SK-N-SH treated with all-trans-retinoic acid at 6 μM for 48 hours (cell line): ENCODE data around the gene KLF11.

ENCODE experiments used
- ATAC-seq: fragments of 200-7000 bp; cut with Tn5 transposase; 3 replicates; pipeline ENCODE4 v1.9.1; 2020; ENCODE audit warnings: mild to moderate bottlenecking, moderate library complexity
- ARNTL ChIP-seq: fragments of 450-650 bp; formaldehyde crosslinking; IDR thresholded peaks from 2 replicates; pipeline ENCODE4 v1.5.0; 2020; ENCODE audit warnings: low read depth, mild to moderate bottlenecking, moderate library complexity, borderline replicate concordance
- BACH2 ChIP-seq: fragments of 250-450 bp; sonication (Bioruptor Pico); IDR thresholded peaks from 2 replicates; pipeline ENCODE4 v1.9.0; 2021; ENCODE audit warnings: mild to moderate bottlenecking, borderline replicate concordance
- CREB5 ChIP-seq: fragments of 250-450 bp; sonication (Bioruptor Pico); IDR thresholded peaks from 2 replicates; pipeline ENCODE4 v1.5.1; 2020; ENCODE audit warnings: low read depth, mild to moderate bottlenecking, moderate library complexity
- CSRNP3 ChIP-seq: fragments of 250-450 bp; sonication (Bioruptor Pico); IDR thresholded peaks from 2 replicates; pipeline ENCODE4 v1.5.1; 2021; ENCODE audit warnings: mild to moderate bottlenecking, moderate library complexity
- ESRRG ChIP-seq: fragments of 250-450 bp; sonication (Bioruptor Pico); IDR thresholded peaks from 2 replicates; pipeline ENCODE4 v1.6.1; 2021; ENCODE audit warnings: mild to moderate bottlenecking
- GLIS3 ChIP-seq: fragments of 250-450 bp; sonication (Bioruptor Pico); IDR thresholded peaks from 2 replicates; pipeline ENCODE4 v1.5.0; 2020; ENCODE audit warnings: mild to moderate bottlenecking, moderate library complexity
- ISL1 ChIP-seq: fragments of 250-450 bp; sonication (Bioruptor Pico); IDR thresholded peaks from 2 replicates; pipeline ENCODE4 v2.1.2; 2022; ENCODE audit warnings: mild to moderate bottlenecking, moderate library complexity
- OSR1 ChIP-seq: fragments of 250-450 bp; sonication (Bioruptor Pico); IDR thresholded peaks from 2 replicates; pipeline ENCODE4 v1.8.0; 2022; ENCODE audit warnings: moderate library complexity, mild to moderate bottlenecking, inconsistent platforms
- POU6F1 ChIP-seq: fragments of 250-450 bp; sonication (Bioruptor Pico); IDR thresholded peaks from 2 replicates; pipeline ENCODE4 v1.8.0; 2021; ENCODE audit warnings: low read depth, mild to moderate bottlenecking, moderate library complexity, borderline replicate concordance
- PPARA ChIP-seq: fragments of 250-450 bp; sonication (Bioruptor Pico); IDR thresholded peaks from 2 replicates; pipeline ENCODE4 v1.5.0; 2020; ENCODE audit warnings: mild to moderate bottlenecking, borderline replicate concordance
- RARB ChIP-seq: fragments of 250-450 bp; sonication (Bioruptor Pico); IDR thresholded peaks from 2 replicates; pipeline ENCODE4 v1.8.0; 2021; ENCODE audit warnings: mild to moderate bottlenecking, moderate library complexity
- TCF4 ChIP-seq: fragments of 250-450 bp; sonication (Bioruptor Pico); IDR thresholded peaks from 2 replicates; pipeline ENCODE4 v1.8.0; 2021; ENCODE audit warnings: mild to moderate bottlenecking, moderate library complexity, borderline replicate concordance
- TOX ChIP-seq: fragments of 250-450 bp; sonication (Bioruptor Pico); IDR thresholded peaks from 2 replicates; pipeline ENCODE4 v1.8.0; 2021; ENCODE audit warnings: mild to moderate bottlenecking, moderate library complexity, borderline replicate concordance
- TSHZ2 ChIP-seq: fragments of 250-450 bp; sonication (Bioruptor Pico); IDR thresholded peaks from 2 replicates; pipeline ENCODE4 v1.5.0; 2020; ENCODE audit warnings: mild to moderate bottlenecking, moderate library complexity
- ZC3H10 ChIP-seq: fragments of 250-450 bp; sonication (Bioruptor Pico); IDR thresholded peaks from 2 replicates; pipeline ENCODE4 v1.5.1; 2021; ENCODE audit warnings: mild to moderate bottlenecking, moderate library complexity
- ZFP3 ChIP-seq: fragments of 250-450 bp; sonication (Bioruptor Pico); IDR thresholded peaks from 2 replicates; pipeline ENCODE4 v1.5.0; 2020; ENCODE audit warnings: mild to moderate bottlenecking, moderate library complexity
- ZFP30 ChIP-seq: fragments of 450-650 bp; formaldehyde crosslinking; IDR thresholded peaks from 2 replicates; pipeline ENCODE4 v1.5.0; 2022; ENCODE audit warnings: mild to moderate bottlenecking, moderate library complexity
- ZNF565 ChIP-seq: fragments of 450-650 bp; formaldehyde crosslinking; conservative IDR thresholded peaks from 2 replicates; pipeline ENCODE4 v1.5.0; 2020; ENCODE audit warnings: low read depth, mild to moderate bottlenecking, moderate library complexity
- ZNF70 ChIP-seq: fragments of 450-650 bp; formaldehyde crosslinking; IDR thresholded peaks from 2 replicates; pipeline ENCODE4 v1.5.0; 2020; ENCODE audit warnings: mild to moderate bottlenecking, moderate library complexity
- ZNF8 ChIP-seq: fragments of 450-650 bp; formaldehyde crosslinking; IDR thresholded peaks from 2 replicates; pipeline ENCODE4 v1.5.0; 2020; ENCODE audit warnings: mild to moderate bottlenecking, moderate library complexity

Gene KLF11

GRCh38 chr2:9997936-9998335 is 45.4 kb upstream of the KLF11 start (continued):
- no peak for TF ChIP-seq CREB5 (CRISPR knock-in tag)
- no peak for TF ChIP-seq ZNF8
- TF ChIP-seq ESRRG (CRISPR knock-in tag) = no peak
- TF ChIP-seq ZFP30 (CRISPR knock-in tag) = no peak

- TF ChIP-seq ARNTL (CRISPR knock-in tag) = no peak
- TF ChIP-seq TCF4 (CRISPR knock-in tag) = no peak
- no peak for TF ChIP-seq BACH2
- TF ChIP-seq GLIS3 (CRISPR knock-in tag) = no peak
- no peak for TF ChIP-seq ISL1
- no peak for TF ChIP-seq OSR1
- no peak for TF ChIP-seq CREB5 (CRISPR knock-in tag)
- no peak for TF ChIP-seq ZFP3 (CRISPR knock-in tag)
Observed at GRCh38 chr2:9998916-9999654, 44.3 kb upstream of the KLF11 start.

GRCh38 chr2:9999693-10000092 is 43.7 kb upstream of the KLF11 start:
- no peak for TF ChIP-seq ZFP3 (CRISPR knock-in tag)
- no peak for TF ChIP-seq CSRNP3 (CRISPR knock-in tag)
- TF ChIP-seq ARNTL (CRISPR knock-in tag) = no peak
- TF ChIP-seq TCF4 (CRISPR knock-in tag) = no peak
- TF ChIP-seq CREB5 (CRISPR knock-in tag) = no peak
- TF ChIP-seq ZC3H10 (CRISPR knock-in tag) = no peak
- no peak for TF ChIP-seq ZFP30 (CRISPR knock-in tag)
- TF ChIP-seq BACH2 = no peak
- TF ChIP-seq RARB (CRISPR knock-in tag) = no peak
- TF ChIP-seq TOX (CRISPR knock-in tag) = no peak
- TF ChIP-seq ZNF70 (CRISPR knock-in tag) = no peak
- no peak for TF ChIP-seq TSHZ2 (CRISPR knock-in tag)
- no peak for TF ChIP-seq GLIS3 (CRISPR knock-in tag)
- no peak for TF ChIP-seq ZNF8
- no peak for TF ChIP-seq PPARA (CRISPR knock-in tag)
- TF ChIP-seq ESRRG (CRISPR knock-in tag) = no peak
- TF ChIP-seq OSR1 = no peak
- no peak for TF ChIP-seq ZNF565 (CRISPR knock-in tag)
- no peak for ATAC-seq

More at GRCh38 chr2:9998916-9999654, 44.3 kb upstream of the KLF11 start:
- ATAC-seq = no peak

GRCh38 chr2:10000541-10000940 is 42.8 kb upstream of the KLF11 start:
- no peak for ATAC-seq
- no peak for TF ChIP-seq TCF4 (CRISPR knock-in tag)
- no peak for TF ChIP-seq ARNTL (CRISPR knock-in tag)
- no peak for TF ChIP-seq ZNF565 (CRISPR knock-in tag)
- TF ChIP-seq ESRRG (CRISPR knock-in tag) = no peak
- no peak for TF ChIP-seq OSR1
- no peak for TF ChIP-seq ZNF8
- TF ChIP-seq TOX (CRISPR knock-in tag) = no peak
- no peak for TF ChIP-seq BACH2
- no peak for TF ChIP-seq RARB (CRISPR knock-in tag)
- no peak for TF ChIP-seq TSHZ2 (CRISPR knock-in tag)
- TF ChIP-seq ISL1 = no peak
- TF ChIP-seq POU6F1 = no peak
- no peak for TF ChIP-seq ZC3H10 (CRISPR knock-in tag)
